ENCODE data around the gene FAM228A.

FAM228A gene

GRCh38 chr2:24152413-24153197 is 22.2 kb upstream of the FAM228A start:
- Histone ChIP-seq H3K27me3 (ENCODE audit: insufficient read depth, low read depth) (no peaks in the 10 kb centered on the region), H3K4me2 (no peak overlapping the region), H3K79me2 (ENCODE audit: insufficient read depth, low read depth) (no peaks in the 10 kb centered on the region), H3K36me3 (ENCODE audit: insufficient read depth) (no peaks in the 10 kb centered on the region), H3K4me1 (ENCODE audit: low read depth, poor library complexity, severe bottlenecking) (no peaks in the 10 kb centered on the region), H3K9ac (no peak overlapping the region), H3K4me3 (IDR thresholded peaks at IDR 0.05; ENCODE audit: insufficient read depth, low read depth, low read length) (no peak overlapping the region), H3K27ac (no peak overlapping the region), H4K20me1 (ENCODE audit: insufficient read depth) (no peaks in the 10 kb centered on the region), H2AFZ (ENCODE audit: low read depth) (no peak overlapping the region)
- TF ChIP-seq, protein P1, sequence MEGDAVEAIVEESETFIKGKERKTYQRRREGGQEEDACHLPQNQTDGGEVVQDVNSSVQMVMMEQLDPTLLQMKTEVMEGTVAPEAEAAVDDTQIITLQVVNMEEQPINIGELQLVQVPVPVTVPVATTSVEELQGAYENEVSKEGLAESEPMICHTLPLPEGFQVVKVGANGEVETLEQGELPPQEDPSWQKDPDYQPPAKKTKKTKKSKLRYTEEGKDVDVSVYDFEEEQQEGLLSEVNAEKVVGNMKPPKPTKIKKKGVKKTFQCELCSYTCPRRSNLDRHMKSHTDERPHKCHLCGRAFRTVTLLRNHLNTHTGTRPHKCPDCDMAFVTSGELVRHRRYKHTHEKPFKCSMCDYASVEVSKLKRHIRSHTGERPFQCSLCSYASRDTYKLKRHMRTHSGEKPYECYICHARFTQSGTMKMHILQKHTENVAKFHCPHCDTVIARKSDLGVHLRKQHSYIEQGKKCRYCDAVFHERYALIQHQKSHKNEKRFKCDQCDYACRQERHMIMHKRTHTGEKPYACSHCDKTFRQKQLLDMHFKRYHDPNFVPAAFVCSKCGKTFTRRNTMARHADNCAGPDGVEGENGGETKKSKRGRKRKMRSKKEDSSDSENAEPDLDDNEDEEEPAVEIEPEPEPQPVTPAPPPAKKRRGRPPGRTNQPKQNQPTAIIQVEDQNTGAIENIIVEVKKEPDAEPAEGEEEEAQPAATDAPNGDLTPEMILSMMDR (conservative IDR thresholded peaks at IDR 0.05; ENCODE audit: low read depth, low read length), result no peak

DNA sequence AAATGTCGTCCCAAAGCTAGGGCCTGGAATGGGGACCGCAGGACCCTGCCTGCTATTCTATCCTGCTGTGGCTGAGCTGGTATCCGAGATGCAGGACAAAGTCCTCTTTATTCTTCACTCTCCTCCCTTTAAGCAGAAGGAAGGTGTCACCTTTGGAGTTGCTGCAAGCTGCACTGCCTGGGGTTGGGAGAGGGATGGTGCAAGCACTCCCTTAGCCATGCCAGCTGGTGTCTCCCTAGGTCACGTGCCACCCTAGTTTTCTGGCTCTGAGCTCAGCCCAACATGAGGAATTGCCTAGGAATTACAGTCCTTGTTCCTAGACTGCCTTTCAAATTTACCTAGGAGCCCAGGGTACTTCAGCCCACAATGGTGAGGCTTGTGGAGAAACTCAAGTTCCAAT is 21.4 kb upstream of the FAM228A start:
- Histone ChIP-seq H3K9ac (no peak overlapping the region), H3K4me3 (IDR thresholded peaks at IDR 0.05; ENCODE audit: insufficient read depth, low read depth, low read length) (no peak overlapping the region), H3K79me2 (ENCODE audit: insufficient read depth, low read depth) (no peaks in the 10 kb centered on the region), H3K4me1 (ENCODE audit: low read depth, poor library complexity, severe bottlenecking) (no peaks in the 10 kb centered on the region), H3K27ac (no peak overlapping the region), H3K27me3 (ENCODE audit: insufficient read depth, low read depth) (no peaks in the 10 kb centered on the region), H3K36me3 (ENCODE audit: insufficient read depth) (no peaks in the 10 kb centered on the region), H4K20me1 (ENCODE audit: insufficient read depth) (no peaks in the 10 kb centered on the region), H3K4me2 (no peak overlapping the region), H2AFZ (ENCODE audit: low read depth) (no peak overlapping the region)
- TF ChIP-seq, protein P1 (conservative IDR thresholded peaks at IDR 0.05; ENCODE audit: low read depth, low read length), result no peak

DNA sequence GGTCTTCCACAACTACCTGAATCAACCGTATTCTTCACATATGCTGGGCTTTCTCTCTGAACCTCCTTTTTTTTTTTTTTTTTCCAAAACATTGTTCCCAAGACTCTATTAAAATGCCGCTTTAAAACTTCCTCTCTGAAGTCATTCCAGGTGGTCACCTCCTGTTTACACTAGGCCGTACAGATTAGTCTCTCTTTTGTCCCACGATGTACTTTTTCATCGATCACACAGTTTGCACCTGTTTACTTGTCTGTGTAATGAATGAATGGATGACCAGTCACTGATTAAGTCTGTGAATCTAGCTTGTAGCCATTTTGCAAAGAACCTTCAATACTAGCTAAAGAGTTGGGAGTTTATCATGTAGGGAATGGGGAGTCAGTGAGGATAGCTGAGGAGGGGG is 16.7 kb upstream of the FAM228A start:
- Histone ChIP-seq H3K79me2 (ENCODE audit: insufficient read depth, low read depth) (no peaks in the 10 kb centered on the region), H3K4me2 (no peak overlapping the region), H3K4me1 (ENCODE audit: low read depth, poor library complexity, severe bottlenecking) (no peaks in the 10 kb centered on the region), H3K4me3 (IDR thresholded peaks at IDR 0.05; ENCODE audit: insufficient read depth, low read depth, low read length) (no peak overlapping the region), H3K27ac (no peak overlapping the region), H3K27me3 (ENCODE audit: insufficient read depth, low read depth) (no peaks in the 10 kb centered on the region), H2AFZ (ENCODE audit: low read depth) (no peak overlapping the region), H4K20me1 (ENCODE audit: insufficient read depth) (no peaks in the 10 kb centered on the region), H3K9ac (no peak overlapping the region), H3K36me3 (ENCODE audit: insufficient read depth) (no peaks in the 10 kb centered on the region)
- TF ChIP-seq, protein P1 (conservative IDR thresholded peaks at IDR 0.05; ENCODE audit: low read depth, low read length), result no peak

- Histone ChIP-seq H4K20me1 (ENCODE audit: insufficient read depth) (no peaks in the 10 kb centered on the region), H3K4me3 (IDR thresholded peaks at IDR 0.05; ENCODE audit: insufficient read depth, low read depth, low read length) (no peak overlapping the region), H3K27ac (no peak overlapping the region), H3K4me2 (no peak overlapping the region), H3K36me3 (ENCODE audit: insufficient read depth) (no peaks in the 10 kb centered on the region), H3K27me3 (ENCODE audit: insufficient read depth, low read depth) (no peaks in the 10 kb centered on the region), H3K4me1 (ENCODE audit: low read depth, poor library complexity, severe bottlenecking) (no peaks in the 10 kb centered on the region), H3K9ac (no peak overlapping the region), H2AFZ (ENCODE audit: low read depth) (no peak overlapping the region), H3K79me2 (ENCODE audit: insufficient read depth, low read depth) (no peaks in the 10 kb centered on the region)
- TF ChIP-seq, protein P1 (conservative IDR thresholded peaks at IDR 0.05; ENCODE audit: low read depth, low read length), result no peak
Measured at GRCh38 chr2:24159708-24160107, 15.1 kb upstream of the FAM228A start.
